22Rv1 (cell line): ENCODE results near the gene KDM3B.

Experiments
- CTCF ChIP-seq: fragments of 450-650 bp; IDR thresholded peaks from 2 replicates; pipeline ENCODE4 v1.5.1; 2017; ENCODE audit warnings: mild to moderate bottlenecking
- ZFX ChIP-seq: fragments of 450-650 bp; IDR thresholded peaks from 2 replicates; pipeline ENCODE4 v1.6.1; 2017; ENCODE audit warnings: antibody characterized with exemption, borderline replicate concordance

GRCh38 chr5:138366632-138367382 is 14.3 kb downstream of the KDM3B start:
- TF ChIP-seq CTCF (no peak), ZFX (no peak)
